Measurements from ENCODE around the gene MMP15. TPM values are rescaled to one million over a fixed set of nuclear protein-coding genes. Genes with fewer than 3 reads are reported as not detected.
A peak's percentile ranks its signal among the peaks of the same experiment; 100 is the strongest.
"Not testable (repeated sequence)": the region's sequence is repeated elsewhere in the genome, so short reads cannot be mapped to it uniquely, and the experiment has no call there.

The MMP15 gene
- total RNA-seq, 2 donors from 2014 or later: 0.19 to 0.29 TPM

DNA sequence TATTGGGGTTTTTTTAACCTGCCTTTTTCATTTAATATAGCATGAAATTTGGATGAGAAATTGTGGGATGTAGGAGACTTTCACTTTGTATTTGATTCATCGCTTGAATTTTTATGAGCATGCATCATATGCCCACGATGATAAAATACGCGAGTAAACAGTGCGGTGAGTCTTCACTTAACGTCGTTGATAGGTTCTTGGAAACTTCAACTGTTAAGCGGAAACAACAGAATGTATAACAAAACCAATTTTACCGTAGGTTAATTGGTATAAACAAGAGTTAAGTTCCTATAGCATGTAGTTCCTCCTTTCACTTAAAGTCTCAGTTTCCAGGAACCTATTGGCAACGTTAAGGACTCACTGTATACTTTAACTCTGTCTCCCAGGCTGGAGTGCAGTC is 28.7 kb downstream of the MMP15 start:
- H3K36me3 Mint-ChIP-seq (ENCODE audit: low read depth): no peaks in the 10 kb centered on the region
- H3K27me3 Mint-ChIP-seq: no peaks in the 10 kb centered on the region
- no peak overlapping the region for H3K27ac Mint-ChIP-seq
- peak; percentile 87 for ATAC-seq (replicated peaks)
- H3K4me1 Mint-ChIP-seq: no peaks in the 10 kb centered on the region
- H3K9me3 Mint-ChIP-seq: no peaks in the 10 kb centered on the region
- H3K4me3 Mint-ChIP-seq: no peak overlapping the region

DNA sequence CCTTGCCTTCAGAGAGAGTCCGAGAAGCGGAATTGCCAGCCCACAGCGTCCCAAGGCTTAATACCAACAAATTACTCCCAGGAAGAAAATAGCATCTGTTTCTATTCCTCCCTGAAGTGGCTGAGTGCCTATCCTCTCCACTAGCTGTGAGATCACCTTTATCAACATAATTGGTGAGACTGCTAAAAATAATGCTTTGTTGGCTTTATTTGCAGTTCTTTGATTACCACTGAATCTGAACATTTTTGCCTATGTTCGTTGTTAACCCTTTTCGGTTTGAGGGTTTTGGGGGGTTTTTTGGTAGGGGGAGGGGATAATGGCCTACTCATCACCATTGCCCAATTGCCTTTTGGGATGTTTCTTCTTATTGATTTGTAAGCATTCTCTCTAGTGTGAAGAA is 31.0 kb downstream of the MMP15 start:
- Mint-ChIP-seq H3K27me3 (no peaks in the 10 kb centered on the region), H3K36me3 (ENCODE audit: low read depth) (no peaks in the 10 kb centered on the region), H3K4me1 (no peaks in the 10 kb centered on the region), H3K27ac (no peak overlapping the region), H3K9me3 (no peaks in the 10 kb centered on the region), H3K4me3 (no peak overlapping the region)
- no peak for ATAC-seq (replicated peaks)

DNA sequence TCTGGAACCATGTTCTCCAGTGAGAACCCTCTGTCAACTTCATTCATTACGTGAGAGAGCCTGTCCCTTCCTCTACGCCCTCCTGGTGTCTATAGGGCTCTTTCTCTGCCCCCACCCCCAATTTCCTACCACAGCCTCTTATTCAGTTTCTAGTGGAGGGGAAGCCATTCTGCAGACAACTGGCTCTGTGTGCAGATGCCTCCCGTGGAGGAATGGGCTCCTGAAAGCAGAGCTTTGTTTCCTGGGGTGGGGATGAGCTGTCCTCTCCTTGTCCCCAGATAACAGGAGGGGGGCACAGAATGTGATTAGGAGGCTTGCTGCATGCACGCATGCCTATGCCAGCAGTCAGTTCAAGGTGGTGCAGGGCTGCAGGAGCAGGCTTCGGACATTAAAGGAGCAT is 31.6 kb downstream of the MMP15 start:
- H3K4me3 Mint-ChIP-seq: no peak overlapping the region

DNA sequence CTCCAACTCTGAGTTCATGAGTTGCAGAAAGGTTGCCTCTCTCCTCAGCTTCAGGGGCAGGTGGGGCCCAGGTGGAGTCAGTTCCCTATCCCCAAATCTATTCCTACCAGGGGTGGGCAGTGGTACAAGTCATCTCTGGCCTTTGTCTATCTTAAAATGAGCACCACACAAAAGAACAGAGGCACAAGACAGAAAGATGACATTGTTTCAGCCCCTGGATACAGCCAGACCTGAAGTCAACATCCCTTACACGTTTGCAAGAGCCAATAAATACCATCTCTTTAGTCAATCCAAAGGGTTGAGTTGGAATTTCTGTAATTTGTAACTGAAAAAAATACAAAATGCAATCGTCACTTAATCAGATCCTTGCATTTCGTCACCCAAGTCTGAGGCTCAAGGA is 32.2 kb downstream of the MMP15 start:
- Mint-ChIP-seq H3K4me1 (no peaks in the 10 kb centered on the region), H3K9me3 (no peaks in the 10 kb centered on the region), H3K27me3 (no peaks in the 10 kb centered on the region), H3K27ac (no peak overlapping the region), H3K4me3 (no peak overlapping the region), H3K36me3 (ENCODE audit: low read depth) (no peaks in the 10 kb centered on the region)
- no peak for ATAC-seq (replicated peaks)

More for the DNA sequence above, 31.6 kb downstream of the MMP15 start:
- ATAC-seq (replicated peaks): no peak
- Mint-ChIP-seq H3K4me1 (no peaks in the 10 kb centered on the region), H3K9me3 (no peaks in the 10 kb centered on the region), H3K36me3 (ENCODE audit: low read depth) (no peaks in the 10 kb centered on the region), H3K27ac (no peak overlapping the region), H3K27me3 (no peaks in the 10 kb centered on the region)

DNA sequence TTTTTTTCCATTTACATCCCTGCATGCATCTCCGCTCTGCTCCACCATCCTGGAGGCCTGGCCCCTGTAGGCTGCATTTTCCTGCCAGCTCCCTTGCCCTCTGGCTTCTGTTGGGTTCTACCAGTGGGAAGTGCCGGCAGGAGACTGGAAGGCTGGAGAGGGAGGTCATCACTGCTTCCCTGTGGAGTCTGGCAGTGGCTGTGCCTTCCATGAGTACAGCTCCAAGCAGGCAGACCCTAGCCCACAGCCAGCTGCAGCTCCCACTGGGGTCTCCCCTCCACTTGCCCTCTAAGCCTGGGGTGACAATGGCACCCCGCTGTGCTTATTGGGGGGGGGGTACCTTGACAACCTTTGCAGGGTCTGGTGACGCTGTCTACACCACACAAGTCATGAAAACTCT is 37.3 kb downstream of the MMP15 start:
- no peaks in the 10 kb centered on the region for H3K27me3 Mint-ChIP-seq
- ATAC-seq (replicated peaks): no peak
- H3K4me1 Mint-ChIP-seq: no peaks in the 10 kb centered on the region
- H3K27ac Mint-ChIP-seq: no peak overlapping the region
- H3K36me3 Mint-ChIP-seq (ENCODE audit: low read depth): no peaks in the 10 kb centered on the region
- no peak overlapping the region for H3K4me3 Mint-ChIP-seq
- H3K9me3 Mint-ChIP-seq: no peaks in the 10 kb centered on the region

DNA sequence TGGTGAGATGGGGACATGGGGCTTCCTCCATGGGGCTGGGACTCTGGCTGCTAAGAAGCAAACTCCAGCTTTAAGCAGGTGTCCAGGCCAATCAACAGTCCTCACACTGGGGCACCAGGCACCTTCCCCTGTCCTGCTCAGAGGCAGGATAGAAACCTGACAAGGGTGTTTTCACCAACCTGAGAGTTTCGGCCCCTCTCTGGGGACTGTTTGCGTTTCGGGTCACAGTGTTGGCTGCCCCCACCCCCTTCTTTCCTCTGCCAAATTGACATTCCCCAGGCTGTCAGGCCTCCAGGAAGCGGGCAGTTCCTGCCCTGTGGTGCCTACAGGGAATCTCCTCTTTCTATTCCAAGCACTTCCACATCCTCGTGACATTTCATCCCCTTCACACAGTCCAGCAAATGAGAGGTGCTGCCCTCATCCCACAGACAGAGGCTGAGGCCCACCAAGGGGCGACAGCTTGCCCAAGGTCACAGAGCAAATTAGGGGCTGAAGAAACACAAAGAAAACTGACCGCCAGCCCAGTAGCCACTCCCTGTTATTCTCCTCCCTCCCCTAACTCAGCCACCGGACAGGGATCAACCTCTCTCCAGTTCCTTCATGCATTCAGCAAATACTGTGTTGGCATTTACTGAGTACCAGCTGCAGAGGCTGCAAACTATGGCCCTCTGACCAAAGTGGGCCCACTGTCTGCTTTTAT is 38.0 kb downstream of the MMP15 start:
- ATAC-seq (replicated peaks): no peak
- no peaks in the 10 kb centered on the region for H3K9me3 Mint-ChIP-seq
- H3K27ac Mint-ChIP-seq: no peak overlapping the region
- H3K4me3 Mint-ChIP-seq: no peak overlapping the region
- H3K4me1 Mint-ChIP-seq: no peaks in the 10 kb centered on the region
- H3K27me3 Mint-ChIP-seq: no peaks in the 10 kb centered on the region
- no peaks in the 10 kb centered on the region for H3K36me3 Mint-ChIP-seq (ENCODE audit: low read depth)

DNA sequence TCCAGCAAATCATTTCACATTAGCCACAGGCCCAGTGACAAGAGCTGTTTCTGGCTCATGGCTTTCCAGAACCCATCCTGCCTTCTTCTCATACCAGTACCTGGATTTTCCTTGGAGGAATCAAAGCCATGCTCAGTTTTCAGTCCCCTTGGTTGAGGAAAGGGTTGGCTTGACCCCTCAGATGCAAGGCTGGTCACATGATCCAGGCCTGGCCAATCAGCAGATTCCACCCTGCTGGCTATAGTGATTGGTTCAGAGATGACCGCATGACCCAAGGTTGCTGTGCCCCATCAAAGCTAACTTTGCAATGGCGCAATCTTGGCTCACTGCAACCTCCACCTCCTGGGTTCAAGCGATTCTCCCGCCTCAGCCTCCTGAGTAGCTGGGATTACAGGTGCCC is 45.0 kb downstream of the MMP15 start:
- ATAC-seq (replicated peaks): no peak
- Mint-ChIP-seq H3K4me3 (no peak overlapping the region), H3K4me1 (no peaks in the 10 kb centered on the region), H3K9me3 (no peaks in the 10 kb centered on the region), H3K27me3 (no peaks in the 10 kb centered on the region), H3K36me3 (ENCODE audit: low read depth) (no peaks in the 10 kb centered on the region), H3K27ac (no peak overlapping the region)

DNA sequence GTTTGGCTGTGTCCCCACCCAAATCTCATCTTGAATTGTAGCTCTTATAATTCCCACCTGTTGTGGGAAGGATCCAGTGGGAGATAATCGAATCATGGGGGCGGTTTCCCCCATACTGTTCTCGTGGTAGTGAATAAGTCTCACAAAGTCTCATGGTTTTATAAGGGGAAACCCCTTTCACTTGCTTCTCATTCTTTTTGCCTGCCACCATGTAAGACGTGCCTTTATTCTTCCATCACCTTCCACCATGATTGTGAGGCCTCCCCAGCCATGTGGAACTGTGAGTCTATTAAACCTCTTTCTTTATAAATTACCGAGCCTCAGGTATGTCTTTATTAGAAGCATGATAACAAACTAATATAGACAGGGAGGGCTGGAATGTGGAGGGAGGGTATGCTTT is 46.6 kb downstream of the MMP15 start:
- H3K27me3 Mint-ChIP-seq; ATAC-seq (replicated peaks); H3K9me3 Mint-ChIP-seq; H3K27ac Mint-ChIP-seq; H3K4me1 Mint-ChIP-seq; H3K4me3 Mint-ChIP-seq; H3K36me3 Mint-ChIP-seq (ENCODE audit: low read depth): not testable (repeated sequence)

DNA sequence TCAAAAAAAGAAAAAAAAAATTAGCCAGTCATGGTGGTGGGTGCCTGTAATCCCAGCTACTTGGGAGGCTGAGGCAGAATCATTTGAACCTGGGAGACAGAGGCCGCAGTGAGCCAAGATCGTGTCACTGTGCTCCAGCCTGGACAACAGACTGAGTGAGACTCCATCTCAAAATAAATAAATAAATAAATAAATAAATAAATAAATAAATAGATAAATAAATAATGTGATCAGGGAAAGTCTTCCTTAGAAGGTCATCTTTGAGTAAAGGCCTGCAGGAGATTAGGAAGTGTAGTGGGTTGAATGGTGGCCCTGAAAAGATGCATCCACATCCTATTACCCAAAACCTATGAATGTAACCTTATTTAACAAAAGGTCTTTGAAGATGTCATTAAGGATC is 47.5 kb downstream of the MMP15 start:
- H3K27ac Mint-ChIP-seq; H3K9me3 Mint-ChIP-seq; H3K4me1 Mint-ChIP-seq; ATAC-seq (replicated peaks); H3K4me3 Mint-ChIP-seq; H3K27me3 Mint-ChIP-seq; H3K36me3 Mint-ChIP-seq (ENCODE audit: low read depth): not testable (repeated sequence)

DNA sequence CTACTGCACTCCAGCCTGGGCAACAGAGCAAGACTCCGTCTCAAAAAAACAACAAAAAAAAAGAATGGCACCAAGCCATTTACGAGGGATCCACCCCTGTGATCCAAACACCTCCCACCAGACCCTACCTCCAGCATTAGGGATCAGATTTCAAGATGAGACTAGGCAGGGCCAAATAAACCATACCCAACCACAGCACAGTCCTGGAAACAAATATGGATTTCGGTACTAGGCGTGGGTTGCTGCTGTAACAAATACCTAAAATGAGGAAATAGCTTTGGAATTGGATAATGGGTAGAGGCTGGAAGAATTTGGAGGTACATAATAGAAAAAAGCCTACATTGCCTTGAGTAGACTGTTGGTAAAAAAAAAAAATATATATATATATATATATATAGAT is 49.1 kb downstream of the MMP15 start:
- Mint-ChIP-seq H3K9me3 (peaks cover 5% of the 10 kb centered on the region), H3K27me3 (peaks cover 3% of the 10 kb centered on the region), H3K27ac (no peak overlapping the region), H3K4me1 (no peaks in the 10 kb centered on the region), H3K36me3 (ENCODE audit: low read depth) (no peaks in the 10 kb centered on the region), H3K4me3 (no peak overlapping the region)
- no peak for ATAC-seq (replicated peaks)

DNA sequence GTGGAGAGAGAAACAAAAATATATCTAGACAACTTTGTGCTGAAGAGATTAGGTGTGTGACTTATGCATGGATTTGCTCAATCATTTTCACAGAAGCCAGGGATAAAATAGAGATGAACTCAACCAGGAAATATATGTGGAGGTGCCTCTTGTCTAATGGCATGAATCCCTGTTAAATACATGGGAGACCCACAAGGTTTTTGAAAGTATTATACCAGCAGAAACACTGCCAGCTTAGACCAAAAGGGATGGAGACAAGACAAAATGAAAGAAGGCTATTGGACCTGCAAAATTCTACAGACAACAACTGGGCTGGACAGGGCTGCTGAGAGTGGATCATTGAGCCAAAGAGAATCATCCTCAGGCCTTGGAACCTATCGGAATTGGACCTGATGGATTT is 51.0 kb downstream of the MMP15 start:
- Mint-ChIP-seq H3K4me1 (no peaks in the 10 kb centered on the region), H3K27ac (no peak overlapping the region), H3K9me3 (peaks cover 5% of the 10 kb centered on the region), H3K27me3 (peaks cover 3% of the 10 kb centered on the region), H3K36me3 (ENCODE audit: low read depth) (no peaks in the 10 kb centered on the region), H3K4me3 (no peak overlapping the region)
- no peak for ATAC-seq (replicated peaks)

DNA sequence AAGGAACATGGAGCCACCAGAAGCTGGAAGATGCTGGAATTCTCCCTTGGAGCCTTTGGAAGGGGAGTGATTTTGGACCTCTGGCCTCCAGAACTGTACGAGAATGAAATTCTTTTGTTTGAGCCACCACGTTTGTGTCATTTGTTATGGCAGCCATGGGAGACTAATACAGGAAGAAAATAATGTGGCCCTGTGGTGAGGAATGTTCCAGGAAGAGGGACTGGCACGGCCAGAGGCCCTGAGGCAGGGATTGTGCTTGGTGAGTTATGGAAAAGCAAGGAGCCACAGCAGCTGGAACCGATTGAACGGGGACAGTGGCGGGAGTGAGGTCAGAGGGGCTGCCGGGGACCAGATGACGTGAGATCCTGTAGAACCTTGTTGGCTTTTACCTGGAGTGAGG is 52.2 kb downstream of the MMP15 start:
- Mint-ChIP-seq H3K9me3 (peaks cover 5% of the 10 kb centered on the region), H3K4me1 (no peaks in the 10 kb centered on the region), H3K4me3 (no peak overlapping the region), H3K27me3 (peaks cover 7% of the 10 kb centered on the region), H3K27ac (no peak overlapping the region), H3K36me3 (ENCODE audit: low read depth) (no peaks in the 10 kb centered on the region)
- no peak for ATAC-seq (replicated peaks)

DNA sequence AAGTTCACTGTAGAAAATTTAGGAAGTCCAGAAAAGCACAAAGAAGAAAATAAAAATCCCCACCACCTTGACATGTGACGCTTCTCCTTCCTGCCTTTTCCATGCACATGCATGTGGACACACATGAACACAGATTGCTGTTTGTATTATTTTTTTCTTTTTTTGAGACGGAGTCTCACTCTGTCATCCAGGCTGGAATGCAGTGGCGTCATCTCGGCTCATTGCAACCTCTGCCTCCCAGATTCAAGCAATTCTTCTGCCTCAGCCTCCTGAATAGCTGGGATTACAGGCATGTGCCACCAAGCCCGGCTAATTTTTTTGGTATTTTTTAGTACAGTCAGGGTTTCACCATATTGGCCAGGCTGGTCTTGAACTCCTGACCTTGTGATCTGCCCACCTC is 55.1 kb downstream of the MMP15 start:
- H3K36me3 Mint-ChIP-seq (ENCODE audit: low read depth); H3K27me3 Mint-ChIP-seq; H3K9me3 Mint-ChIP-seq; H3K4me3 Mint-ChIP-seq; H3K4me1 Mint-ChIP-seq; ATAC-seq (replicated peaks); H3K27ac Mint-ChIP-seq: not testable (repeated sequence)

DNA sequence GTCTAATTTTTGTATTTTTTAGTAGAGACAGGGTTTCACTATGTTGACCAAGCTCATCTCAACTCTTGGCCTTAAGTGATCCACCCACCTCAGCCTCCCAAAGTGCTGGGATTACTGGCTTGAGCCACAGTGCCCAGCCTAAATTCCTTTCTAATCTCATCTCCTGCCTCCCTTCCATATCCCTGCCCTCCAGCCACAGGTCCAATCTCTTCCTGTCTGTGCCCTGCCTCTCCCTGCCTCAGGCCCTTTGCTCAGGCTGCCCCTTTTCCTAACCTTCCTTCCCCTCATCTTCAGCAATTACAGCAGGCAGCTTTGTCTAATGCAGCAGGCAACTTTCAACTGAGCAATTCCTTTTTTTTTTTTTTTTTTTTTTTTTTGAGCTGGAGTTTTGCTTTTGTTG is 56.8 kb downstream of the MMP15 start:
- Mint-ChIP-seq H3K4me3 (no peak overlapping the region), H3K27me3 (peaks cover 3% of the 10 kb centered on the region), H3K9me3 (no peaks in the 10 kb centered on the region), H3K4me1 (no peaks in the 10 kb centered on the region), H3K27ac (no peak overlapping the region), H3K36me3 (ENCODE audit: low read depth) (no peaks in the 10 kb centered on the region)
- no peak for ATAC-seq (replicated peaks)

DNA sequence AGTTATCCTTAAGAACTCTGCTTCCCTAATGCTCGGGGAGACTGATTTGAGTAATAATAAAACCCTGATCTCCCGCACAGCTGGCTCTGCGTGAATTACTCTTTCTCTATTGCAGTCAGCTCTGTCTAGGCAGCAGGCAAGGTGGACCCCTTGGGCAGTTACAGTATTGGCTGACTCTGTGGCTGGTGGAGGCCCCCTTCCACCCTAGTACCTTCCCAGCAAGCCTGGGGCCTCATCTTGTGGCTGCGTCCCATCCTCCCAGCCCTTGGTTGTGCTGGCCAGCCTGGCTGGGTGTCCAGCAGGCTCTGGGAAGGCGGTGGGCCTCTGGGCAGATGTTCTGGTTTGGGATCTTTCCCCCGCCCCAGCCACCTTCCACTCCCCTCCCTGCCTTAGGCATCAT is 59.1 kb downstream of the MMP15 start:
- Mint-ChIP-seq H3K36me3 (ENCODE audit: low read depth) (no peaks in the 10 kb centered on the region), H3K27me3 (peaks cover 3% of the 10 kb centered on the region), H3K4me3 (no peak overlapping the region), H3K9me3 (no peaks in the 10 kb centered on the region), H3K4me1 (no peaks in the 10 kb centered on the region), H3K27ac (no peak overlapping the region)
- no peak for ATAC-seq (replicated peaks)

DNA sequence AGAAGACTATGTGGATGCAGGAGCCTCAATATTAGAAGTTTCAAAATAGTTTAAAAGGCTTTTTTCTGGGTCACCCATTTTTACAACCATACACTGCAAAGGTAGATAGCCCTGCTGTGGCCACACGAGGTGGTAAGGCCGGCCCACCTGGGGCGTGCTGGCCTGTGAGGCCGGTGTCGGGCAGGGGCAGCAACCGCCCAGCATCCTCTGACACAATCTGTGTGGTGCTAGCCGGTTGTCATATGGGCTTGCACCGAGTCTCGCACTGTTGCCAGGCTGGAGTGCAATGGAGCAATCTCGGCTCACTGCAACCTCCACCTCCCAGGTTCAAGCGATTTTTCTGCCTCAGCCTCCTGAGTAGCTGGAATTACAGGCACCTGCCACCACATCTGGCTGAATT is 59.6 kb downstream of the MMP15 start:
- Mint-ChIP-seq H3K9me3 (no peaks in the 10 kb centered on the region), H3K36me3 (ENCODE audit: low read depth) (no peaks in the 10 kb centered on the region), H3K4me1 (no peaks in the 10 kb centered on the region), H3K4me3 (no peak overlapping the region), H3K27me3 (peaks cover 3% of the 10 kb centered on the region), H3K27ac (no peak overlapping the region)
- ATAC-seq (replicated peaks): no peak
